ENCODE data around the gene RPL26.

GRCh38 chr17:8408371-8408770, 25.4 kb upstream of the RPL26 start:
- TF ChIP-seq CTCF (IDR thresholded peaks at IDR 0.05) (no peak), POLR2A (IDR thresholded peaks at IDR 0.05) (no peak)

Measured in uterus (tissue), 2 donors.